ENCODE results near the gene ADARB2.
"Not testable (repeated sequence)": the region's sequence is repeated elsewhere in the genome, so short reads cannot be mapped to it uniquely, and the experiment has no call there.

The ADARB2 gene

GRCh38 chr10:1173091-1173490 lies 564.2 kb downstream of the ADARB2 start:
- DNase-seq, result no peak

- no peak for DNase-seq
Observed at GRCh38 chr10:1172256-1172984, 564.9 kb downstream of the ADARB2 start.

GRCh38 chr10:1171586-1171985 lies 565.7 kb downstream of the ADARB2 start:
- no peak for DNase-seq

GRCh38 chr10:1171182-1171581 lies 566.1 kb downstream of the ADARB2 start:
- no peak for DNase-seq

GRCh38 chr10:1170867-1171180 lies 566.5 kb downstream of the ADARB2 start:
- no peak for DNase-seq

GRCh38 chr10:1169981-1170866 lies 567.1 kb downstream of the ADARB2 start:
- no peak for DNase-seq

GRCh38 chr10:1169186-1169885 lies 568.0 kb downstream of the ADARB2 start:
- no peak for DNase-seq

GRCh38 chr10:1168763-1169162 lies 568.6 kb downstream of the ADARB2 start:
- DNase-seq, result no peak

- DNase-seq, result no peak
Observed at GRCh38 chr10:1166828-1167275, 570.5 kb downstream of the ADARB2 start.

GRCh38 chr10:1166101-1166827 lies 571.1 kb downstream of the ADARB2 start:
- no peak for DNase-seq

GRCh38 chr10:1163831-1164230 lies 573.5 kb downstream of the ADARB2 start:
- no peak for DNase-seq

GRCh38 chr10:1163204-1163660 lies 574.1 kb downstream of the ADARB2 start:
- no peak for DNase-seq

- no peak for DNase-seq
Observed at GRCh38 chr10:1162481-1163203, 574.7 kb downstream of the ADARB2 start.

GRCh38 chr10:1161315-1161673 lies 576.0 kb downstream of the ADARB2 start:
- DNase-seq, result not testable (repeated sequence)

GRCh38 chr10:1160561-1161314 lies 576.6 kb downstream of the ADARB2 start:
- DNase-seq, result no peak

GRCh38 chr10:1159131-1160061 lies 577.9 kb downstream of the ADARB2 start:
- no peak for DNase-seq

GRCh38 chr10:1158536-1158935 lies 578.8 kb downstream of the ADARB2 start:
- DNase-seq, result not testable (repeated sequence)

GRCh38 chr10:1158066-1158465 lies 579.3 kb downstream of the ADARB2 start:
- no peak for DNase-seq

GRCh38 chr10:1157615-1157933 lies 579.8 kb downstream of the ADARB2 start:
- no peak for DNase-seq

- no peak for DNase-seq
Observed at GRCh38 chr10:1156921-1157614, 580.3 kb downstream of the ADARB2 start.
